HG02938 (cell line): ENCODE measurements around the gene RAB40B.
A peak's percentile ranks its signal among the peaks of the same experiment; 100 is the strongest.

Experiments used
- ATAC-seq: cut with Tn5 transposase; IDR thresholded peaks from one replicate; pipeline ENCODE4 v1.9.1; 2021; ENCODE audit warnings: mild to moderate bottlenecking, moderate library complexity; ENCODE audit not compliant: unreplicated experiment

The RAB40B gene

GRCh38 chr17:82653651-82654528 lies 44.6 kb downstream of the RAB40B start:
- no peak for ATAC-seq

- ATAC-seq, result no peak
Measured at GRCh38 chr17:82650723-82651122, 47.8 kb downstream of the RAB40B start.

GRCh38 chr17:82649501-82650261 lies 48.8 kb downstream of the RAB40B start:
- no peak for ATAC-seq

GRCh38 chr17:82648742-82649331 lies 49.7 kb downstream of the RAB40B start:
- ATAC-seq, result no peak

- peak; percentile 65 for ATAC-seq
Measured at GRCh38 chr17:82648165-82648668, 50.3 kb downstream of the RAB40B start, which contains the start of gene WDR45B. Gene WDR45B (minus strand): TSS chr17:82648444. CDS start chr17:82648340, 104 bp downstream.

GRCh38 chr17:82647593-82648164 lies 50.8 kb downstream of the RAB40B start:
- peak; percentile 16 for ATAC-seq

GRCh38 chr17:82645516-82645915 lies 53.0 kb downstream of the RAB40B start:
- no peak for ATAC-seq

- no peak for ATAC-seq
Measured at GRCh38 chr17:82644148-82644547, 54.4 kb downstream of the RAB40B start.

GRCh38 chr17:82642022-82642421 lies 56.5 kb downstream of the RAB40B start:
- ATAC-seq, result no peak

- ATAC-seq, result no peak
Measured at GRCh38 chr17:82640036-82640435, 58.5 kb downstream of the RAB40B start.

- no peak for ATAC-seq
Measured at GRCh38 chr17:82639628-82640027, 58.9 kb downstream of the RAB40B start.

- no peak for ATAC-seq
Measured at GRCh38 chr17:82638183-82638773, 60.2 kb downstream of the RAB40B start.

- no peak for ATAC-seq
Measured at GRCh38 chr17:82636626-82637598, 61.6 kb downstream of the RAB40B start.

GRCh38 chr17:82633343-82633742 lies 65.2 kb downstream of the RAB40B start:
- ATAC-seq, result no peak

- ATAC-seq, result no peak
Measured at GRCh38 chr17:82632451-82632850, 66.0 kb downstream of the RAB40B start.

- no peak for ATAC-seq
Measured at GRCh38 chr17:82631544-82631943, 67.0 kb downstream of the RAB40B start.

- no peak for ATAC-seq
Measured at GRCh38 chr17:82630212-82630611, 68.3 kb downstream of the RAB40B start.

- no peak for ATAC-seq
Measured at GRCh38 chr17:82629748-82630147, 68.8 kb downstream of the RAB40B start.

GRCh38 chr17:82627405-82627804 lies 71.1 kb downstream of the RAB40B start:
- no peak for ATAC-seq
